DND-41 (cell line): Measurements from ENCODE around the gene ZNF212.
A peak's percentile ranks its signal among the peaks of the same experiment; 100 is the strongest.

ENCODE experiments used
- ATAC-seq: fragments of 200-7000 bp; cut with Tn5 transposase; 3 replicates; pipeline ENCODE4 v1.9.1; 2021; ENCODE audit warnings: low read depth; ENCODE audit not compliant: insufficient read depth
- DNase-seq: peaks from one replicate; pipeline ENCODE4 v3.0.0-alpha.2; 2020
- H2AFZ ChIP-seq: 2 replicates; pipeline ENCODE4 v1.6.0; 2012; ENCODE audit warnings: low read depth, low read length
- H3K27ac ChIP-seq: 2 replicates; pipeline ENCODE4 v1.5.1; 2012; ENCODE audit warnings: low read length, inconsistent platforms
- H3K27me3 ChIP-seq: fragments of 200-600 bp; sonication (generic); 2 replicates; pipeline ENCODE4 v1.6.0; 2012; ENCODE audit warnings: low read length, mild to moderate bottlenecking, inconsistent platforms; ENCODE audit not compliant: insufficient read depth, poor library complexity
- H3K36me3 ChIP-seq: 2 replicates; pipeline ENCODE4 v1.5.1; 2012; ENCODE audit warnings: low read length, inconsistent platforms; ENCODE audit not compliant: insufficient read depth
- H3K4me1 ChIP-seq: 2 replicates; pipeline ENCODE4 v1.5.1; 2012; ENCODE audit warnings: mild to moderate bottlenecking, low read length; ENCODE audit not compliant: insufficient read depth
- H3K4me2 ChIP-seq: 2 replicates; pipeline ENCODE4 v1.6.0; 2012; ENCODE audit warnings: mild to moderate bottlenecking, moderate library complexity, low read length, inconsistent platforms; ENCODE audit not compliant: insufficient read depth
- H3K4me3 ChIP-seq, 2 experiments: fragments of 200-600 bp in 1 of 2; shearing (Covaris generic) in 1 of 2; 2 replicates each; pipeline ENCODE4 v1.5.1; 2012 to 2016; ENCODE audit warnings: inconsistent platforms in 2 of 2, low read length in 2 of 2, mild to moderate bottlenecking in 2 of 2, low read depth in 1 of 2, moderate library complexity in 1 of 2
- H3K79me2 ChIP-seq: 2 replicates; pipeline ENCODE4 v1.6.0; 2012; ENCODE audit warnings: low read length, inconsistent platforms; ENCODE audit not compliant: insufficient read depth
- H3K9ac ChIP-seq: 2 replicates; pipeline ENCODE4 v1.6.0; 2012; ENCODE audit warnings: low read depth, mild to moderate bottlenecking, inconsistent platforms, low read length, moderate library complexity
- H3K9me3 ChIP-seq: 2 replicates; pipeline ENCODE4 v1.5.1; 2012; ENCODE audit warnings: low read length, moderate library complexity, mild to moderate bottlenecking, inconsistent platforms; ENCODE audit not compliant: insufficient read depth, severe bottlenecking
- H4K20me1 ChIP-seq: 2 replicates; pipeline ENCODE4 v1.6.0; 2012; ENCODE audit warnings: low read length; ENCODE audit not compliant: insufficient read depth
- EZH2 ChIP-seq: IDR thresholded peaks from 3 replicates; pipeline ENCODE4 v1.6.1; 2012; ENCODE audit warnings: borderline replicate concordance, low read depth, mild to moderate bottlenecking, moderate library complexity, low read length, inconsistent platforms; ENCODE audit not compliant: severe bottlenecking
- TF ChIP-seq, protein P1 (sequence below): IDR thresholded peaks from 2 replicates; pipeline ENCODE4 v1.5.1; 2012; ENCODE audit warnings: borderline replicate concordance, low read length, moderate library complexity, mild to moderate bottlenecking; ENCODE audit not compliant: poor library complexity, severe bottlenecking; ENCODE audit errors: extremely low read depth

ZNF212 gene

DNA sequence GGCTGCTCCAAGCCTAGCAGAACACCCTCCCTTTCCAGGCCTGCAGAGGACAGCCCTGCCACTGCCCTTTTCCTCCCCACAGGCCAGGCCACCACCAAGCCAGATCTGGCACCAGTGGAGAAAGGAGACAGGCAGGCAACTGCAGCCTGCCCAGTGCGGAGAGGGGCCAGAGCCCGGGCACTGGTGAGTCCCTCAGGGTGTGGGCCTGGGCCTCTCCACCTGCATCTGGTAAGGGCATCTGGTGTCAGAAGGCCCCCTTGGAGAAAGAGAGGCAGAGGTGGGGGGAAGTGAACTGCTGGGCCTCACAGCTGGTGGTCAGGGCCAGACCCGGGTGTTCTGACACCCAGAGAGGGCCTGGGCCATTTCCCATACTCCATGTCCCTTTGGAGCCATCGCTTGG, 50.4 kb downstream of the ZNF212 start:
- peaks cover 11% of the 10 kb centered on the region for H3K4me1 ChIP-seq
- no peak overlapping the region for H3K4me3 ChIP-seq
- H3K27me3 ChIP-seq: no peaks in the 10 kb centered on the region
- no peak overlapping the region for H3K27ac ChIP-seq
- H3K79me2 ChIP-seq: no peaks in the 10 kb centered on the region
- no peak overlapping the region for H3K9ac ChIP-seq
- no peaks in the 10 kb centered on the region for H4K20me1 ChIP-seq
- H2AFZ ChIP-seq: no peak overlapping the region
- H3K9me3 ChIP-seq: no peaks in the 10 kb centered on the region
- ATAC-seq (no peak), DNase-seq (no peak)
- TF ChIP-seq, protein P1, sequence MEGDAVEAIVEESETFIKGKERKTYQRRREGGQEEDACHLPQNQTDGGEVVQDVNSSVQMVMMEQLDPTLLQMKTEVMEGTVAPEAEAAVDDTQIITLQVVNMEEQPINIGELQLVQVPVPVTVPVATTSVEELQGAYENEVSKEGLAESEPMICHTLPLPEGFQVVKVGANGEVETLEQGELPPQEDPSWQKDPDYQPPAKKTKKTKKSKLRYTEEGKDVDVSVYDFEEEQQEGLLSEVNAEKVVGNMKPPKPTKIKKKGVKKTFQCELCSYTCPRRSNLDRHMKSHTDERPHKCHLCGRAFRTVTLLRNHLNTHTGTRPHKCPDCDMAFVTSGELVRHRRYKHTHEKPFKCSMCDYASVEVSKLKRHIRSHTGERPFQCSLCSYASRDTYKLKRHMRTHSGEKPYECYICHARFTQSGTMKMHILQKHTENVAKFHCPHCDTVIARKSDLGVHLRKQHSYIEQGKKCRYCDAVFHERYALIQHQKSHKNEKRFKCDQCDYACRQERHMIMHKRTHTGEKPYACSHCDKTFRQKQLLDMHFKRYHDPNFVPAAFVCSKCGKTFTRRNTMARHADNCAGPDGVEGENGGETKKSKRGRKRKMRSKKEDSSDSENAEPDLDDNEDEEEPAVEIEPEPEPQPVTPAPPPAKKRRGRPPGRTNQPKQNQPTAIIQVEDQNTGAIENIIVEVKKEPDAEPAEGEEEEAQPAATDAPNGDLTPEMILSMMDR: no peak
- no peak for TF ChIP-seq EZH2
- H3K4me2 ChIP-seq: no peak overlapping the region
- no peaks in the 10 kb centered on the region for H3K36me3 ChIP-seq

DNA sequence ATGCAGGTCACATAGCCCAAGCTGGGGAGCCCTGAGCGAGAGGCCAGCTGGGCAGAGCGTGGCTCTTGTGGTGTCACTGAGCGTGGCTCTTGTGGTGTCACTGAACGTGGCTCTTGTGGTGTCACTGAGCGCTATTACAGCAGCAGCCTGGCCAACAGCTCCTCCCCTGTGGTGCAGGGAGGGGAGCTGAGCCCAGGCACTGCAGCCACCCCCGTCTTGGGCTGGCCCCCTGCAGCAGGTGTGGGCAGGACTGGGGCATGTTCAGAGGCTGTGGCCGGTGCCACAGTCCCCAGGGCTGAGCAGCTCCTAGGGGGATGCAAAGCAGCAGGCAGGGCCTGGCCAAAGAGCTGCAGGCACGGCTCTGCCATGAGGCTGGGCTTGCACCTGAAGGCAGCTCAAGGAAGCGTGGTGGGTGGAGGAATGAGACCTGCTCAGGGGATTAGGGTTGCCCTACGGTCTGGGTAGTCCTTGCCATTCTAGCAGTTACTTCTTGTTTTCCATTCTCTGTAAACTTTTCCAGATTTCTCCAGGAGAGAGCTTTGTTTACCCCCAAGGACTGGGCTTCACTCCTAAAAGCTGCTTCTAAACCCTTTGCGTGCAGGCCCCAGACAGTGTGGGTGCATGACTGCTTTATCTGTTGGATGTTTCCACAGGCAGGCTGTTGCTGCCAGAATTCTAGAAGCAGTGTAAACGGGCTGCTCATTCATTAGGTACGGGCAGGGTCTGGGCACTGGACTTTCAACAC, 51.8 kb downstream of the ZNF212 start:
- H3K4me2 ChIP-seq: no peak overlapping the region
- no peaks in the 10 kb centered on the region for H3K36me3 ChIP-seq
- no peak overlapping the region for H3K27ac ChIP-seq
- H3K9ac ChIP-seq: no peak overlapping the region
- DNase-seq (peak; percentile 36), ATAC-seq (peak; percentile 51)
- H2AFZ ChIP-seq: no peak overlapping the region
- TF ChIP-seq, protein P1: no peak
- TF ChIP-seq EZH2: no peak
- H3K27me3 ChIP-seq: no peaks in the 10 kb centered on the region
- H3K79me2 ChIP-seq: no peaks in the 10 kb centered on the region
- H3K4me3 ChIP-seq: no peak overlapping the region
- H3K4me1 ChIP-seq: 0 out of 2 replicates have a peak, but pooled peaks cover 6% of the 10 kb centered on the region
- no peaks in the 10 kb centered on the region for H4K20me1 ChIP-seq
- H3K9me3 ChIP-seq: no peaks in the 10 kb centered on the region

DNA sequence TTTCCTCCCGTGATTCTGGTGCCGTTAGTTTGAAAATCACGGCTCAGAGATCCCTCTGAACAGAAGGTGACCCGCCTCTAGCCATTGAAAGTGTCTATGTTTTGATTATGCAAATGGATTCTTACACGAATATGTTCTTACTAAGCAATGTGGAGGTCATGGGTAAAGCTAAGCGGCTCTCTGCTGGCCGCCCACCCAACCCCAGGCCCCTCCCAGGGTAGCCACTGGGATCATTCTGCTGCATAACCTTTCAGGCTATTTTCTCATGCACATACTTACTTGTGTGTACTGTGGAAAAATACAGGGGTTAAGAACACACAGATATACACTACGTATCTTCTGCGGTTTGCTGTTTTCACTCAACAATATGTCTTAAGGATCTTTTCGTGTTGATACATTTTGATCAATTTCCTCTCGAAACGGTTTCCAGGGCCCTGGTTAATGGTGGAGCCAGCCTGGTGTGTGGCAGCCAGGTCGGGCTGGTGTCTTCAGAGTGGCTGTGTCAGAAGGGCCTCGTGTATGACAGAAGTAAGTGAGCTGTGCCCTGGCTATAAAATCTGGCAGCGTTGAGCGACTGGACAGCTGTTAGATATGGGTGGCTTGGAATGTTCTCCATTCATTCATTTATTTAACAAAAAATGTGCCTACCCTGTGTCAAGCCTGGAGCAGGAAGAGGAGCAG, 52.5 kb downstream of the ZNF212 start:
- Histone ChIP-seq H3K9ac (no peak overlapping the region), H3K4me2 (no peak overlapping the region), H3K79me2 (no peaks in the 10 kb centered on the region), H3K27me3 (no peaks in the 10 kb centered on the region), H3K9me3 (no peaks in the 10 kb centered on the region), H2AFZ (no peak overlapping the region), H3K27ac (no peak overlapping the region), H3K4me1 (0 out of 2 replicates have a peak, but pooled peaks cover under 1% of the 10 kb centered on the region), H3K36me3 (no peaks in the 10 kb centered on the region), H3K4me3 (no peak overlapping the region), H4K20me1 (no peaks in the 10 kb centered on the region)
- no peak for TF ChIP-seq EZH2
- TF ChIP-seq, protein P1: no peak
- ATAC-seq (no peak), DNase-seq (no peak)
